Ishikawa (cell line): ENCODE measurements around the gene FADS3.

Source experiments
- CEBPB ChIP-seq: IDR thresholded peaks from 2 replicates; pipeline ENCODE4 v1.6.1; 2012
- CREB1 ChIP-seq: IDR thresholded peaks from 2 replicates; pipeline ENCODE4 v1.6.1; 2012; ENCODE audit warnings: low read depth
- EGR1 ChIP-seq: IDR thresholded peaks from 2 replicates; pipeline ENCODE4 v1.6.1; 2012
- EP300 ChIP-seq: IDR thresholded peaks from 2 replicates; pipeline ENCODE4 v1.6.1; 2012; ENCODE audit warnings: borderline replicate concordance
- FOXM1 ChIP-seq: IDR thresholded peaks from 2 replicates; pipeline ENCODE4 v1.6.1; 2012; ENCODE audit warnings: low read depth, borderline replicate concordance
- MAX ChIP-seq: IDR thresholded peaks from 2 replicates; pipeline ENCODE4 v1.6.1; 2012
- NFIC ChIP-seq: IDR thresholded peaks from 2 replicates; pipeline ENCODE4 v1.6.1; 2012
- RAD21 ChIP-seq: IDR thresholded peaks from 2 replicates; pipeline ENCODE4 v1.6.1; 2012; ENCODE audit warnings: low read depth
- REST ChIP-seq: IDR thresholded peaks from 2 replicates; pipeline ENCODE4 v1.6.1; 2012; ENCODE audit warnings: low read depth, mild to moderate bottlenecking
- TAF1 ChIP-seq: IDR thresholded peaks from 2 replicates; pipeline ENCODE4 v1.6.1; 2012; ENCODE audit warnings: low read depth, mild to moderate bottlenecking
- TCF12 ChIP-seq: IDR thresholded peaks from 2 replicates; pipeline ENCODE4 v1.6.1; 2012; ENCODE audit warnings: low read depth
- TEAD4 ChIP-seq: IDR thresholded peaks from 2 replicates; pipeline ENCODE4 v1.6.1; 2012
- USF1 ChIP-seq: IDR thresholded peaks from 2 replicates; pipeline ENCODE4 v1.6.1; 2012
- YY1 ChIP-seq: IDR thresholded peaks from 2 replicates; pipeline ENCODE4 v1.6.1; 2012; ENCODE audit warnings: low read depth
- ZBTB7A ChIP-seq: IDR thresholded peaks from 2 replicates; pipeline ENCODE4 v1.6.1; 2012; ENCODE audit warnings: low read depth

FADS3 gene

GRCh38 chr11:61838921-61839320, 52.4 kb downstream of the FADS3 start:
- TF ChIP-seq EP300 (no peak), ZBTB7A (no peak), CEBPB (no peak), RAD21 (no peak), FOXM1 (no peak), TCF12 (no peak), CREB1 (no peak), USF1 (no peak)

- no peak for TF ChIP-seq NFIC
- TF ChIP-seq ZBTB7A, result no peak
These were observed 52.8 kb downstream of the FADS3 start for GRCh38 chr11:61838501-61838900.

GRCh38 chr11:61837411-61838005, 53.8 kb downstream of the FADS3 start:
- TF ChIP-seq TCF12, result no peak
- TF ChIP-seq EGR1, result no peak
- no peak for TF ChIP-seq TEAD4
- TF ChIP-seq MAX, result no peak
- TF ChIP-seq RAD21, result no peak
- TF ChIP-seq ZBTB7A, result no peak
- no peak for TF ChIP-seq CEBPB
- no peak for TF ChIP-seq TAF1
- TF ChIP-seq YY1, result no peak
- no peak for TF ChIP-seq USF1
- TF ChIP-seq NFIC, result no peak
- TF ChIP-seq FOXM1, result no peak

- TF ChIP-seq MAX (no peak), EP300 (no peak), REST (no peak), USF1 (no peak), YY1 (no peak), CREB1 (no peak), RAD21 (no peak), TEAD4 (no peak), TCF12 (no peak), CEBPB (no peak), NFIC (no peak), FOXM1 (no peak), EGR1 (no peak), ZBTB7A (no peak), TAF1 (no peak)
These were observed 55.2 kb downstream of the FADS3 start for GRCh38 chr11:61836193-61836592.

- TF ChIP-seq EP300 (no peak), MAX (no peak), TAF1 (no peak), YY1 (no peak), TCF12 (no peak), REST (no peak), EGR1 (no peak), ZBTB7A (no peak), NFIC (no peak), FOXM1 (no peak), RAD21 (no peak), TEAD4 (no peak), CREB1 (no peak), CEBPB (no peak), USF1 (no peak)
These were observed 56.9 kb downstream of the FADS3 start for GRCh38 chr11:61834278-61835048.
